SK-N-SH treated with all-trans-retinoic acid at 6 μM for 48 hours (cell line): ENCODE data around the gene CBFA2T3.

Source experiments
- ATAC-seq: fragments of 200-7000 bp; cut with Tn5 transposase; 3 replicates; pipeline ENCODE4 v1.9.1; 2020; ENCODE audit warnings: mild to moderate bottlenecking, moderate library complexity
- ARNTL ChIP-seq: fragments of 450-650 bp; formaldehyde crosslinking; IDR thresholded peaks from 2 replicates; pipeline ENCODE4 v1.5.0; 2020; ENCODE audit warnings: low read depth, mild to moderate bottlenecking, moderate library complexity, borderline replicate concordance
- BACH2 ChIP-seq: fragments of 250-450 bp; sonication (Bioruptor Pico); IDR thresholded peaks from 2 replicates; pipeline ENCODE4 v1.9.0; 2021; ENCODE audit warnings: mild to moderate bottlenecking, borderline replicate concordance
- CSDC2 ChIP-seq: fragments of 250-450 bp; sonication (Bioruptor Pico); IDR thresholded peaks from 2 replicates; pipeline ENCODE4 v1.5.0; 2020; ENCODE audit warnings: mild to moderate bottlenecking, moderate library complexity
- ESRRG ChIP-seq: fragments of 250-450 bp; sonication (Bioruptor Pico); IDR thresholded peaks from 2 replicates; pipeline ENCODE4 v1.6.1; 2021; ENCODE audit warnings: mild to moderate bottlenecking
- GLIS3 ChIP-seq: fragments of 250-450 bp; sonication (Bioruptor Pico); IDR thresholded peaks from 2 replicates; pipeline ENCODE4 v1.5.0; 2020; ENCODE audit warnings: mild to moderate bottlenecking, moderate library complexity
- ISL1 ChIP-seq: fragments of 250-450 bp; sonication (Bioruptor Pico); IDR thresholded peaks from 2 replicates; pipeline ENCODE4 v2.1.2; 2022; ENCODE audit warnings: mild to moderate bottlenecking, moderate library complexity
- OSR1 ChIP-seq: fragments of 250-450 bp; sonication (Bioruptor Pico); IDR thresholded peaks from 2 replicates; pipeline ENCODE4 v1.8.0; 2022; ENCODE audit warnings: moderate library complexity, mild to moderate bottlenecking, inconsistent platforms
- PPARA ChIP-seq: fragments of 250-450 bp; sonication (Bioruptor Pico); IDR thresholded peaks from 2 replicates; pipeline ENCODE4 v1.5.0; 2020; ENCODE audit warnings: mild to moderate bottlenecking, borderline replicate concordance
- RARB ChIP-seq: fragments of 250-450 bp; sonication (Bioruptor Pico); IDR thresholded peaks from 2 replicates; pipeline ENCODE4 v1.8.0; 2021; ENCODE audit warnings: mild to moderate bottlenecking, moderate library complexity
- SNAI2 ChIP-seq: fragments of 250-450 bp; sonication (Bioruptor Pico); IDR thresholded peaks from 2 replicates; pipeline ENCODE4 v1.5.0; 2020; ENCODE audit warnings: mild to moderate bottlenecking, moderate library complexity
- TCF4 ChIP-seq: fragments of 250-450 bp; sonication (Bioruptor Pico); IDR thresholded peaks from 2 replicates; pipeline ENCODE4 v1.8.0; 2021; ENCODE audit warnings: mild to moderate bottlenecking, moderate library complexity, borderline replicate concordance
- TOX ChIP-seq: fragments of 250-450 bp; sonication (Bioruptor Pico); IDR thresholded peaks from 2 replicates; pipeline ENCODE4 v1.8.0; 2021; ENCODE audit warnings: mild to moderate bottlenecking, moderate library complexity, borderline replicate concordance
- ZC3H10 ChIP-seq: fragments of 250-450 bp; sonication (Bioruptor Pico); IDR thresholded peaks from 2 replicates; pipeline ENCODE4 v1.5.1; 2021; ENCODE audit warnings: mild to moderate bottlenecking, moderate library complexity
- ZFP3 ChIP-seq: fragments of 250-450 bp; sonication (Bioruptor Pico); IDR thresholded peaks from 2 replicates; pipeline ENCODE4 v1.5.0; 2020; ENCODE audit warnings: mild to moderate bottlenecking, moderate library complexity
- ZNF565 ChIP-seq: fragments of 450-650 bp; formaldehyde crosslinking; conservative IDR thresholded peaks from 2 replicates; pipeline ENCODE4 v1.5.0; 2020; ENCODE audit warnings: low read depth, mild to moderate bottlenecking, moderate library complexity
- ZNF70 ChIP-seq: fragments of 450-650 bp; formaldehyde crosslinking; IDR thresholded peaks from 2 replicates; pipeline ENCODE4 v1.5.0; 2020; ENCODE audit warnings: mild to moderate bottlenecking, moderate library complexity
- TF ChIP-seq, protein P1 (sequence below): fragments of 250-450 bp; sonication (Bioruptor Pico); IDR thresholded peaks from 2 replicates; pipeline ENCODE4 v1.5.1; 2020; ENCODE audit warnings: low read depth, mild to moderate bottlenecking, moderate library complexity
- TF ChIP-seq, protein P2 (sequence below): fragments of 250-450 bp; sonication (Bioruptor Pico); IDR thresholded peaks from 2 replicates; pipeline ENCODE4 v1.8.0; 2020; ENCODE audit warnings: mild to moderate bottlenecking, moderate library complexity, borderline replicate concordance
- TF ChIP-seq, protein P3 (sequence below): fragments of 250-450 bp; sonication (Bioruptor Pico); IDR thresholded peaks from 2 replicates; pipeline ENCODE4 v1.5.1; 2021; ENCODE audit warnings: mild to moderate bottlenecking, moderate library complexity
- TF ChIP-seq, protein P4 (sequence below): fragments of 250-450 bp; sonication (Bioruptor Pico); IDR thresholded peaks from 2 replicates; pipeline ENCODE4 v1.5.0; 2020; ENCODE audit warnings: mild to moderate bottlenecking, moderate library complexity

CBFA2T3 gene

DNA sequence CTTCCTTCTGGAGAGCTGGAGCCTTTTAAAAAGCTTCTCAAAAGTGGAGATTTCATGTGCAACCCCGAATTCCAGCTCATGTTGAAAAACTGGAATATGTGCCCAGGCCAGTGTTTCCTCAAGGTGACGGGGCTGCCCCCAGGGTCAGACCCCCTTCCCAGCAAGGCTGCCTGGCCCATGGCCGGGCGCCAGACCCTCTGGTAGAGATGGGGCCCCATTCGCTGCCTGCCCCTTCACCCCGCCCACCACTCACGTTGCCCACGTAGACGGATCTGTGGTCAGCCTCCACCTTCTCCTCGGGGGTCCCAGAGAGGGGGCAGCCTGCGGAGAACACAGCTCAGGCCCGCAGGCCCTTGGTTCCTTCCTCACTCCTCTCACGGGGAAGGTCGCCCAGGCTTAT is 111.7 kb downstream of the CBFA2T3 start:
- no peak for ATAC-seq
- TF ChIP-seq TOX (CRISPR knock-in tag): no peak
- TF ChIP-seq CSDC2: no peak
- TF ChIP-seq ZFP3 (CRISPR knock-in tag): no peak
- TF ChIP-seq, protein P1, sequence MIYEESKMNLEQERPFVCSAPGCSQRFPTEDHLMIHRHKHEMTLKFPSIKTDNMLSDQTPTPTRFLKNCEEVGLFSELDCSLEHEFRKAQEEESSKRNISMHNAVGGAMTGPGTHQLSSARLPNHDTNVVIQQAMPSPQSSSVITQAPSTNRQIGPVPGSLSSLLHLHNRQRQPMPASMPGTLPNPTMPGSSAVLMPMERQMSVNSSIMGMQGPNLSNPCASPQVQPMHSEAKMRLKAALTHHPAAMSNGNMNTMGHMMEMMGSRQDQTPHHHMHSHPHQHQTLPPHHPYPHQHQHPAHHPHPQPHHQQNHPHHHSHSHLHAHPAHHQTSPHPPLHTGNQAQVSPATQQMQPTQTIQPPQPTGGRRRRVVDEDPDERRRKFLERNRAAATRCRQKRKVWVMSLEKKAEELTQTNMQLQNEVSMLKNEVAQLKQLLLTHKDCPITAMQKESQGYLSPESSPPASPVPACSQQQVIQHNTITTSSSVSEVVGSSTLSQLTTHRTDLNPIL (CRISPR knock-in tag): no peak
- no peak for TF ChIP-seq ZC3H10 (CRISPR knock-in tag)
- TF ChIP-seq OSR1 (CRISPR knock-in tag): no peak
- no peak for TF ChIP-seq SNAI2 (CRISPR knock-in tag)
- TF ChIP-seq ZNF70 (CRISPR knock-in tag): no peak
- TF ChIP-seq ISL1 (CRISPR knock-in tag): no peak
- TF ChIP-seq GLIS3 (CRISPR knock-in tag): no peak
- TF ChIP-seq, protein P2, sequence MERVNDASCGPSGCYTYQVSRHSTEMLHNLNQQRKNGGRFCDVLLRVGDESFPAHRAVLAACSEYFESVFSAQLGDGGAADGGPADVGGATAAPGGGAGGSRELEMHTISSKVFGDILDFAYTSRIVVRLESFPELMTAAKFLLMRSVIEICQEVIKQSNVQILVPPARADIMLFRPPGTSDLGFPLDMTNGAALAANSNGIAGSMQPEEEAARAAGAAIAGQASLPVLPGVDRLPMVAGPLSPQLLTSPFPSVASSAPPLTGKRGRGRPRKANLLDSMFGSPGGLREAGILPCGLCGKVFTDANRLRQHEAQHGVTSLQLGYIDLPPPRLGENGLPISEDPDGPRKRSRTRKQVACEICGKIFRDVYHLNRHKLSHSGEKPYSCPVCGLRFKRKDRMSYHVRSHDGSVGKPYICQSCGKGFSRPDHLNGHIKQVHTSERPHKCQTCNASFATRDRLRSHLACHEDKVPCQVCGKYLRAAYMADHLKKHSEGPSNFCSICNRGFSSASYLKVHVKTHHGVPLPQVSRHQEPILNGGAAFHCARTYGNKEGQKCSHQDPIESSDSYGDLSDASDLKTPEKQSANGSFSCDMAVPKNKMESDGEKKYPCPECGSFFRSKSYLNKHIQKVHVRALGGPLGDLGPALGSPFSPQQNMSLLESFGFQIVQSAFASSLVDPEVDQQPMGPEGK (CRISPR knock-in tag): no peak
- no peak for TF ChIP-seq ZNF565 (CRISPR knock-in tag)
- TF ChIP-seq RARB: no peak
- TF ChIP-seq, protein P3, sequence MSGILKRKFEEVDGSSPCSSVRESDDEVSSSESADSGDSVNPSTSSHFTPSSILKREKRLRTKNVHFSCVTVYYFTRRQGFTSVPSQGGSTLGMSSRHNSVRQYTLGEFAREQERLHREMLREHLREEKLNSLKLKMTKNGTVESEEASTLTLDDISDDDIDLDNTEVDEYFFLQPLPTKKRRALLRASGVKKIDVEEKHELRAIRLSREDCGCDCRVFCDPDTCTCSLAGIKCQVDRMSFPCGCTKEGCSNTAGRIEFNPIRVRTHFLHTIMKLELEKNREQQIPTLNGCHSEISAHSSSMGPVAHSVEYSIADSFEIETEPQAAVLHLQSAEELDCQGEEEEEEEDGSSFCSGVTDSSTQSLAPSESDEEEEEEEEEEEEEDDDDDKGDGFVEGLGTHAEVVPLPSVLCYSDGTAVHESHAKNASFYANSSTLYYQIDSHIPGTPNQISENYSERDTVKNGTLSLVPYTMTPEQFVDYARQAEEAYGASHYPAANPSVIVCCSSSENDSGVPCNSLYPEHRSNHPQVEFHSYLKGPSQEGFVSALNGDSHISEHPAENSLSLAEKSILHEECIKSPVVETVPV (CRISPR knock-in tag): no peak
- TF ChIP-seq, protein P4, sequence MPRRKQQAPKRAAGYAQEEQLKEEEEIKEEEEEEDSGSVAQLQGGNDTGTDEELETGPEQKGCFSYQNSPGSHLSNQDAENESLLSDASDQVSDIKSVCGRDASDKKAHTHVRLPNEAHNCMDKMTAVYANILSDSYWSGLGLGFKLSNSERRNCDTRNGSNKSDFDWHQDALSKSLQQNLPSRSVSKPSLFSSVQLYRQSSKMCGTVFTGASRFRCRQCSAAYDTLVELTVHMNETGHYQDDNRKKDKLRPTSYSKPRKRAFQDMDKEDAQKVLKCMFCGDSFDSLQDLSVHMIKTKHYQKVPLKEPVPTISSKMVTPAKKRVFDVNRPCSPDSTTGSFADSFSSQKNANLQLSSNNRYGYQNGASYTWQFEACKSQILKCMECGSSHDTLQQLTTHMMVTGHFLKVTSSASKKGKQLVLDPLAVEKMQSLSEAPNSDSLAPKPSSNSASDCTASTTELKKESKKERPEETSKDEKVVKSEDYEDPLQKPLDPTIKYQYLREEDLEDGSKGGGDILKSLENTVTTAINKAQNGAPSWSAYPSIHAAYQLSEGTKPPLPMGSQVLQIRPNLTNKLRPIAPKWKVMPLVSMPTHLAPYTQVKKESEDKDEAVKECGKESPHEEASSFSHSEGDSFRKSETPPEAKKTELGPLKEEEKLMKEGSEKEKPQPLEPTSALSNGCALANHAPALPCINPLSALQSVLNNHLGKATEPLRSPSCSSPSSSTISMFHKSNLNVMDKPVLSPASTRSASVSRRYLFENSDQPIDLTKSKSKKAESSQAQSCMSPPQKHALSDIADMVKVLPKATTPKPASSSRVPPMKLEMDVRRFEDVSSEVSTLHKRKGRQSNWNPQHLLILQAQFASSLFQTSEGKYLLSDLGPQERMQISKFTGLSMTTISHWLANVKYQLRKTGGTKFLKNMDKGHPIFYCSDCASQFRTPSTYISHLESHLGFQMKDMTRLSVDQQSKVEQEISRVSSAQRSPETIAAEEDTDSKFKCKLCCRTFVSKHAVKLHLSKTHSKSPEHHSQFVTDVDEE: no peak
- no peak for TF ChIP-seq BACH2 (CRISPR knock-in tag)
- no peak for TF ChIP-seq PPARA (CRISPR knock-in tag)
- no peak for TF ChIP-seq ESRRG (CRISPR knock-in tag)

DNA sequence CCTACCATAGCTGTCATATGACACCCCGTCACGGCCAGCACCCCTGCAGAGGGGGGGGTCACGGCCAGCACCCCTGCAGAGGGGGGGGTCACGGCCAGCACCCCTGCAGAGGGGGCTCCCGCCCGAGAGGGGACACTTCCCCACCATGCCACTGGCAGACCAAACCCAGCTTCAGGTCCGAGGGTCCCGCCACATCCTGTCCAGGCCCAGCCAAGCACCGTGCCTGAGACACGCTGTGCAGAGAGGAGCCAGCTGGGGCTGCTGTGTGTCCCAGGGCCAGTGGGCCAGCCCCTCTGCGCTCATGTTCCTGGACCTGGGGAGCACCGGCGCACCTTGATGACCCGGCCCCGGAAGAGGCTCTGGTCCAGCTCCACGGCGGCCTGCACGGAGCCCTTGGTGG is 112.5 kb downstream of the CBFA2T3 start:
- TF ChIP-seq PPARA (CRISPR knock-in tag) (no peak), ZNF565 (CRISPR knock-in tag) (no peak), ZNF70 (CRISPR knock-in tag) (no peak), ZC3H10 (CRISPR knock-in tag) (no peak), TCF4 (CRISPR knock-in tag) (no peak), ARNTL (CRISPR knock-in tag) (no peak)
- TF ChIP-seq, protein P4: no peak
- TF ChIP-seq, protein P3 (CRISPR knock-in tag): no peak
- ATAC-seq: no peak
